ENCODE measurements around the gene SLIT3.

SLIT3 gene

DNA sequence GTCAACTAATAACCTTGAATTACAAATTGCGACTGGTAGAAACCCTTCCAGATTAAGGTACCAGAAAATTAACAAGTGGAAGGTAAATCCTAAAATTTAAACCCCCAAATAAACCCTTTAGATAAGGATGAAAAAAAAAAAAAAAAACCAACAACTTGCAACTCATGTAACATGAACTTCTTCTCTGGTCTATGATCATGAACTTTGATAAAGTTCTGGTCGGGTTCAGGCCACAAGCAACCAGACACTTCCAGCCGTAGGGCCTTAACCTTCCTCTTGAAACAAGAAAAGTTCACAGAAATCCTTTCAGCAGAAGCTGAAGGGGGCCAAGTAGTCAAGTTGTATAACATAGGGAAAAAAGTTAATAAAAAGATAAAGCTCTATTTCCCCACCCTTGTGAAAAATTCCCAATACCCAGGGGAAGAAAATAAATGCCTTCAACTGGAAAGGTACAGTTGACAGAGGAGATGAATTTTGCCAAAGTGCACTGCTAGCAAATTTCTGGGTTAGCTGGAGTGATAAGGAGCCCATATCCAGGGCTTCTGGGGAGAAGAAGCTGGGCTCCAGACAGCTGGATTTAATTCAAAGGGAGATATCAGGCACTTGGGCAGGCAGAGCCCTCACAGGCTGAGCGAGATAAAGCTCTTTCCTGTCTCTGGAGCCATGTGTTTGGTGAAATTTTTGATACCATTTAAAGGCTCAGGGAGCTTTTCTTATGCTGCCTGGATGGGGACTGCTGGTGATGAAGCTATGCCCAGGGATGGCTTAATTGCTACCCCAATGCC, 487.6 kb downstream of the SLIT3 start:
- DNase-seq = no peak

DNA sequence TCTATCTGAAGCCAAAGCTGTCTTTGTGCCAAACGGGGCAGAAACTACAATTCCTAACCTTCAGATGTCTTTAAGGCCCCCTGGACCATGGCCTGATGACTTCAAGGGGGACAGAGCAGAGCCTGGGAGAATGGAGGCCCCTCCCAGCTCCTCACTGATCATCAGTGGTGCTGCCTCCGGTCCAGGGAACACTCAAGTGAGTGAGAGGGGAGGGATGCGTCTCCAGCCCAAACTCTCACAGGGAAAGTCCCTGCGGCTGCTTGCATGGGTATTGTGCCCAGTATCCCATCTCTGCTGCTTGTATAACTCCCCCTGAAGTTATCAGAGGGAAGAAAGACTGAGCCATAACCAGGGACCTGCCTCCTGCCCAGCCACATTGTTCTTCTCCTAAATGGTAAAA, 490.3 kb downstream of the SLIT3 start:
- DNase-seq = no peak

DNA sequence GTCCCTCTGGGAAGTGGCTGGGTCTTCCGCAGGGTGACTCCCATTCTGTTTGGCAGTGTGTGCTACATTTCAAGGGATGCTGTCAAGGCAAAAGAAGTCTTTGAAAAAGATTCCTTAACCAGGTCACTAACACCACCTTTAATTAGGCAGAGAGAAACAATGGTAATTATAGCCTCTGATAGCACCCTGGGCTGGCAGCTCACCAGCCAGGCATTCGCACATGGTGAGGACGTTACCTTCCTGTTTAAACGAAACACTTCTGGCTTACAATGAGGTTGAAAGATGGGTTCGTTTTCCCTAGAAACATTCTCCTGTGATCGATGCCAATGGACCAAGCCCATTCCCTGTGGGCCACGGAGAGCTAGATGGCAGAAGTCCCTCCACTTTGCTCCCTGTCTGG, 491.7 kb downstream of the SLIT3 start:
- DNase-seq = no peak

DNA sequence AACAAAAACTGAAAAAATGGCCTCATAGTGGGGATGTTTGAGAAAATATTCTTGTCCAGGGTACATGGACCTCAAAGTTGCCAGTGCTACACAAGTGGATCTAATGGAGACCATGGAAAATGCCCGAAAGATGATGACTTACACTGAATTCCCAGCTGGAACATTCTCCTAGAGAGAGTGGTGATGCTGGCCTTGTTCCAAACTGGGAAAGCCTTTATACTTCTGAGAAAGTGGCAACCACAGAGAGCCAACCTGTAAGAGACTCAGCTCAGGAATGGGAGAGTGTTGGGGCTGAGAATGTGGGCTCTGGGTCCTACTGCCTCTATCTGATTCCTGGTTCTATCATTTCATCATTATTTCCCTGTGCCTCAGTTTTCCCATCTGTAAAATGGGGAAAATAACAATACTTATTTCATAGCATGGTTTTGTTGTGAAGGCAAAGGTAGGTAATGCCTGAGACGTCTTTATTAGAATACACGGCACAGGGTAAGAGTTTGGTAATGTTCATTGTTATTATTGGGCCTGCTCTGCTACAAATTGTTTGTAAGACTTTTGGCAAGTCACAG, 492.8 kb downstream of the SLIT3 start:
- DNase-seq = no peak

DNA sequence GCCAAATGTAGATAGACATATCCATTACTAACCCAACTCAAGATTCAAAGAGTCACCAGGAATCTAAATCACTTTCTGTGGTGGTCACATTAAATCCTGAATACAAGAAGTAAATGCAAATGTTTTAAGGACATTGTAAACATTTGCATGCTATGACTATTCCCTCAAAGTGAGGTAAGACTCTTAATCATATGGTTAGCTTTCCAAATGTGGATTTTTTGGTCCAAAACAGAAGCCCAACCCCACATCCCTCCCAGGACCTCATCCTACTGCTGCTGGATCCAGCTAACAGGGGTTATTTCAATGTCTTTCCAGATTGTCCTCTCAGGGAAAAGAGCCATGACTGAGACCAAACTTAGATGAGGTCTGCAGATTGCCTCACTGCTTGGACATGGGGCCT, 493.7 kb downstream of the SLIT3 start:
- no peak for DNase-seq

DNA sequence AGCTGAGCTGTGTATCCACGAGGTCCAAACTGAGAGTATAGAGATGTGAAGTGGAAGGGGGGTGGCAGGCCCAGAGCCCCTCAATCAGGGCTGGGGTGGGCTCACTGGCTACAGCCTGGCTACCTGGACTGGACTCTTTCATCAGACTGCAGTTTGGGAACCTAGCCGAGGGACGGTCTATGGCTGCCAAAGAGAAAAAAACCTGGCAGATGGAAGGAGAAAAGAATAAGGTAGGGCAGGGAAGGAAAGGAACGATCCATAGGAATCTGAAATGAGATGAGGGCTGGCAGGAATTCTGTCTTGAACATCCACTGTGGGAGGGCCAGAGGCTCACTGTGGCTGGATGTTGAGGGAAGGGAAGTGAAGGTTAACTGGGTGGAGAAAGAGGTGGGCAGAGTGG, 497.4 kb downstream of the SLIT3 start:
- DNase-seq = no peak

DNA sequence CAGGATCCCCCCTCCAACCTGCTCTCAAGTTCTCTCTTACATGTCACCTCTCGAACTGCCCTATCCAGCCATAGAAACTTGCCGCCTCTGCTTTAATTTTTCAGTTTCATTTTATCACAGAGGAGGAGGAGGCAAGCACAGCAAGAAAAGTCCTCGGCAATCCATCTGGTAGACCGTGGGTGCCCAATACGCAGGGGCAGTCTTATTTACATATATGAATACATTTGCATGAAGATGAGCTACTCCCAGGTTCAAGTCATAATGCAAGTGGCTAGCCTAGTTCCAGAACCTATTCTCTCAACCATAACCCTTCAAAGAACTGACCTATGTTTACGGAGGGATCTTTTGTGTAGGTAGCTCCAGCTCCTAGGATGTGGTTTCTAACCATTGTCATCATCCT, 498.6 kb downstream of the SLIT3 start:
- no peak for DNase-seq

DNA sequence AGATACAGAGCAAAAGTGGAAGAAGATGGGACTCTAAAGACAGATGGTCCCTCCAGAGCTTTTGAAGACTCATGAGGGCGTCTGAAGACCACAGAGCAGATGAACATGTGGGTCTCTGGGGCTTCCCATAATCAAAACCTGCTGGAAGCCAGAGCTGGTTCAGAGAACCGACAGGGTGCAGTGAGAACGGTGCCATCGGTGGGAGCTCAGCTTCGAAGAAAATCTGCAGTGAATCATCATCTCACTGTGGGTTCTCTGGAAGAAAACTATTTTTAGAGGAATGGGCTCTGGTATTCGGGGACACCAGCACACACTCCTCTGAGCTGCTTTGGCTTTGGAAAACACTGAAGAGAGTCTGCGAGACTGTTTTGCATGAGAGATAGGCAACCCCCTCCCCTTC, 499.4 kb downstream of the SLIT3 start:
- no peak for DNase-seq

DNA sequence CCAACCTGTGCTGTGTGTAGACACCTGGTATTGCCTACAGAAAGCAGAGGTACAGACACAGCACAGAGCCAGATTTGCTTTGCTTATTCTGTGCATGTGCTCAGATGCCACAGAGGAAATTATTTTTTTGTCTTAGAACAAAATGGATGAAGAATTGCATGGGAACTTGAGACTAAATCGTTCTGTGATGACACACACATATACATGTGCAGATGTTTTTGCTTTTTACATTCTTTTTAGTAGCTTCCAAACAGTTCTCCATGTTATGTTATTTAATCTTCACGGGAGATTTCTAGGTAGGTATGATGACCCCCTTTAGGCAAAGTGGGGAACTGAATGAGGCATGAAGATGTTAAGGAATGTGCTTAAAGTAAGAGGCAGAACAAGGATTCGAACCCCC, 500.2 kb downstream of the SLIT3 start:
- DNase-seq = no peak

DNA sequence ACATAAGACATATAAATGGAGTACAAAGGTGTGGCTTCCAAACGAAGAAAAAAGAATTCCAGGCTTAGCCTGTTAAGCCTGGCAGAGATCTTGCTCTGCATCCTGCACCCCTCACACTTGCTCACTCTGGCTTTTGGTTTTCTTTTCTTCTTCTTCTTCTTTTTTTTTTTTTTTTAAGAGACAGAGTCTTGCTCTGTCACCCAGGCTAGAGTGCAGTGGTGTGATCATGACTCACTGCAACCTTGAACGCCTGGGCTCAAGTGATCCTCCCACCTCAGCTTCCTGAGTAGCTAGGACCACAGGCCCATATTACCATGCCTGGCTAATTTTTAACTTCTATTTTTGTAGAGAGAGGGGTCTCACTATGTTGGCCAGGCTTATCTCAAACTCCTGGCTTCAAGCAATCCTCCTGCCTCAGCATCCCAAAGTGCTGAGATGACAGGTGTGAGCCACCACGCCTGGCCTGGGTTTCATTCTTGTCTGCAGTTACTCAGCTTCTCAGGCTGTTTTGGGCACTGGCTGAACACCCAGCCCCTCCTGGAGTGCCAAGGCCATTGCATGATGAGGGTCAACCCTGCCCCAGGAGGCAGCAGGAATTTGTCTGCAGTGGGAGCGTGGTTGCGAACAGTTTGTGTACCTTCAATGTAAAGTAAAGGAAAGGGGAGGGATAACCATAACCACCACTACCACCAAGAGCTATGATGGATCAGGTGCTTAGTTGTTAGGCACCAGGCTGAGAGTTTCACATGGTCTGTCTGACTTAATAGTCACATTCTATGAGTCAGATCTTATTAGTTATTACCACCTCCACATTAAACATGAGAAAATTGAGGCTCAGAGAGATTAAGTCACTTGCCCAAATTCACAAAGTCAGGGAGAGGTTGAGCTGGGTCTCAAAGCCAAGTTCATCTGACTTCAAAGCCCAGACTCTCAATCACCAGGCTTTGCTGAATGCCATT, 502.6 kb downstream of the SLIT3 start:
- DNase-seq = no peak

DNA sequence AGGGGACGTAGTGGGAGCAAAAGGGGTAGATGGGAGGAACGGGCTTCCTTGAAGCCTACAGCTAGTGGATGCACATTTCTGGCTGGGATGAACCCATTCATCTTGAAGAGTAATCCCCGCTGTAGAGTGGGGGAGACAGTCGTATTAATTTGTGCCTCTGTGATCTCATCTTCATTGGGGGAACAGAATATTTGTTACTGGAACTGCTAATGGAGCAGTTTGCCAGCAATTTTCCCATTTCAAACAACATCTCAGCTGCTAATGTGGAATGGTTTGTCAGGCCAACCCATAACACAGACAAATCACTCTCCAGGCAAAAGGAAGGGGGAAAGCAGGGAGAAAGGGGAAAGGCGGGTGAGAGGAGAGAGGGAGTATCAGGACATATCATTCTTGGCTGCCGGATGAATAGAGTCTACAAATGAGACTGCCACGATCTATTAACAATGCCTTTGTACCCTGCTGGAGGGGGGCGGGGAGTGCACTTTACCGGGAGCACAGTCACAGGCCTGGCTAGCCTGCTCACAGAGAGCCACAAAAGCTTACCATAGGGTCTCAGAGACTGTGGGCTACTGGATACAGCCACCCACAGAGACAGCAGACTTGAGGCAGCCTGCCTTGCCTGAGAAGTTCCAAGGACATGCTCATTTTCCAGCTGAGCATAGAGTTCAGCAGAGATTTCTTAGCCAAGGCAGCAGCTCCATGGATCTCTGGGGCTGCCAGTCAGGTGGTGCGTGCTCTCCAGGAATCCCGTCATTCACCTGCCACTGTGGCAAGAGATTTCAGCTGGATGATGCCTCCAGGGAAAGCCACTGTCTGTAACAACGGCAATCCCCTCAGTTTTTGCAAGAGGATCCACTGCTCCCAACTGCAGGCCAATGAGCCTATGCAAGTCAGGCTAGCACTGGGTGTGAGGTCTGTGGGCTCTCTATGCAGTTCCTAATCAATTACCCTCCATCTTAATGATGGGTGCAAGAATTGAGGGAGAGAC, 504.1 kb downstream of the SLIT3 start:
- DNase-seq = no peak

DNA sequence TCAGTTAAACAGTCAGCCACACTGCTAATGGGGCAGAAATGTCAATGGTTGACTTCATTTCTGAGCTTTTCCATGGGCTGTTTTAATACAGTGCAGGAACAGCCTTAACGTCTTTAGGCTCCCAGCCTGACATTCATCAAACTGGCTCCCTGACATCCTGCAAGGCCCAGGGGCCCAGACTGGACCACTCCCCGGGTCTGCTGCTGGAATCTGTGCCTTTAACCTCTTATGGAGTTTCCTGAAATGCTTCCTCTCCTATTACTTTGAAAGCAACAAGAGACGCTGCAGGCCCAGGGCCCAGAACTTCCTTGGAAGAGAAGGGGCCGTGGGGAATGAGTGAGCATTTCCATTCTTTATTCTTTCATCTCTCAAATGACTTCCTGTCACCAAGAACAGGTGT, 504.9 kb downstream of the SLIT3 start:
- no peak for DNase-seq

DNA sequence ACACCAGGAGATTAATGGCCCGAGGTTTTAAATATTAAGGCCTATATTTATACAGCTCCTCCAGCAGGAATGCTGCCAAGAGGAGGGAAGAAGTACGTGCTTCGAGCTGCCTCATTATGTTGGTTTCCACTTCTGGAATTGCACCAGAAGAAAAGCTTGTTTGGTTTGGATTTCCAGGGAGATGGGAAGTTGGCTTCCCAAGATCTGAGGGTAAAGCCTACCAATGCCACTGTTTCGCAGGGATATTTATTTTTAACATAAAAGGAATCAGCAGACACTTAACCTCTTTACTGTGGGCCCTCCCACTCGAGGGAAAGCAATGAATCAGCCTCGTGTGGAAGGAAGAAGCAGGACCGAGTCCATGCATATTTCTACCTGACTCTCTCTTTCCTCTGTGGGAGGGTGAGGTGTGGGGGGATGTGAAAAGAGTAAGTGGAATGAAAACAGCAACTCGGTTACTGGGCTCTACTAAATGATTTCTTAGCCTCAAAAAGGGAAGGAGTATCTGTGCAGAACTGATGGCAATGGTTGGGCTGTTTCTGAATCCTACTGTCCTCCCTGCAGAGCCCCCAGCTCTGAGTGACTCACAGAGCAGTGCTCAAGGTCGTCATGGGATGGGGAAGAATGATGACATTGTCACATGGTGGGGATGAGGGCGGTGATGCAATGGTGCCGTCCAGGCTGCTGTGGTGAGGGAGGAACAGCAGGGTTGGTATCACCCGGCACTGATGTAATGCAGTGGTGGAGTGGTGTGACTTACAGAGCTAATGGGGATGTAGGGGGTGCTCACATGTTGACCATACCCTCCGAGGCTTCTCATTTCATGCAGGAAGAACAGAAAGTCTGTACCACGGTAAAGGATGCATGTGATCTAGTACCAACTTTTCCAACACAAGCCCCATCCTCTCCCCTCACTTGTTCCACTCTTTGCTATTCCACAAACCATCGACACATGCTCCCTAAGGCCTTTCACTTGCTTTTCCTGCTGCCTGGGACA, 506.8 kb downstream of the SLIT3 start:
- DNase-seq = no peak

DNA sequence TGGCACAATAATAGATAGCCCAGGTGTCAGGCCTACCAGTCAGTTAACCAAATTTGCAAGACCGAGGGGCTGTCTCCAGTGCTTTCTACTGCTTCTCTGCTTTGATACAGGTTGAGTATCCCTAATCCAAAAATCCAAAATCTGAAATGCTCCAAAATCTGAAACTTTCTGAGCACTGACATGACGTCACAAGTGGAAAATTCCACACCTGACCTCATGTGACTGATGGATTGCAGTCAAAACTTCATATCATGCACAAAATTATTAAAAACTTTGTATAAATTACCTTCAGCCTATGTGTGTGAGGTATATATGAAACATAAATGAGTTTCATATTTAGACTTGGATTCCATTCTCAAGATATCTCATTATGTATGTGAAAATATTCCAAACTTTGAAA, 508.3 kb downstream of the SLIT3 start:
- DNase-seq = no peak

DNA sequence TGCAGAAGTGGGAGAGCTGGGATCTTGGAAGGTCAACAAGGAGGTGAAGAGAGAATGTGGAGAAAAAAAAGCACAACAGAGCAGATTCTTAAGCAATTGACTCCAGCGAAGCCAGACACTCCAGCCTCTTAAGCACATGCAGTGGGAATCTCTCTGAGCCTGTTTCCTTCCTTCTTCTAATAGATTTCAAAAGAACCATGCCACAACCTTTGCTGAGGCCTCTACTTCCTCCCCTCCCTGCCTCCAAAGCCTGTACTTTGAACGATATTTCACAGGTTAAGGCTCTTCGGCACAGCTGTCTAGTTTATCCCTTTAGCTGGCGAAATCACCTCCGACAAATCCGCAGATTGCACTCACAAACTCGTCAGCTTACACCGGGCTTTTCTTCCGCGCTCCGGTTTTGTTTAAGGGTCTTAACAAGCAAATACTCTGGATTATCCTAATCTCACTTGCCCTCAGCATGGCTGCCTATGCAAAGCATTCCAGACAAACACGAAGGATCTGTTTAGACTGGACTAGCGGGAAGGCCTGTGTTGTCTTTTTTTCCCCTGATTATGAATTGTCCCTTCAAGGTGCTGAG, 510.2 kb downstream of the SLIT3 start:
- DNase-seq = no peak

DNA sequence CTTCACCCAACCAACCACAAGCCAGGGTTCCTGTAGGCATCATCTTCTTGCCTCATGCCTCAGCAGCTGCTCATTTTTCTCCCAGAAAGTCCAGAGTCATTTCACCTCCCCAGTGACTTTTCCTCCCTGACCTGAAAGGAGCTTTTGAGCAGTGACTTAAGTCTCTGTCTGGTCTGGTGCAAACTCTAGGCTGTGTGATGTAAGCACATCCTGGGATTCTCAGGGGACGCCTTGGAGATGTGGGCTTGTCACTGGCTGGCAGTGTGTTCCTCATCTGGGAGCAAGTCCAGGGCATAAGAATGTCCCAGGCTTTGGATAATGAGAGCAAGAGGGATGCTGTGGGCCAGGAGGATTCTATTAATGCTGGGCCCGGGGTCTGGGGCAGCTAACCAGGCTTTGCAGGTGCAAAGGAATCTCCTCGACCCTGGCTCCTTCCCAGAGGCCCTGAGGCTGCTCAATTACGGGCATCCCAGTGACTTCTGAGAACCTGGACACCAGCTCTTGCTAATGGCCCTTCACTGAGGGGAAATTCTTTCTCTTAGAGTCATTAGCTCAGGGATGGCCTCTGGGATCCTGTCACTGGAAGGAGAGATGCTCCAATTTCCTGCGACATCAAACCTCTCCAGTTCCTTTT, 510.8 kb downstream of the SLIT3 start:
- DNase-seq = no peak

DNA sequence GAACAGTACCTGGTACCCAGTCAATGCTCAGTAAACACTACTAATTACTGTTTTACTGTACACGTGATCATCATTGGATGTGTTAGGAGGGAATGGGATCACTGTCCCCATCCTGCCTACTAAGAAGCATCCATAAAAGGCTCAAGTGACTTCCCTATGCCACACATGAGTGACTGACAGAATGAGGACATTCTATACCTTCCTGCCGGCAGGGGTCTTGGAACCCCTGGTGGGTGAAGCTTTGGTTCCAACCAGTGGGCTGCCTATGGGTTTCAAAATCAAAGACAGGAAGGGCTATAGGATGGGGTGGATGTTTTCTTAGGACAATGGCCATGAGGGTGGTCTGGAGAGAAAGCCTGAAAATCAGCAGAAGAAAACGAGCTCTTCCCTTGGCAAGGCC, 512.2 kb downstream of the SLIT3 start:
- DNase-seq = no peak

DNA sequence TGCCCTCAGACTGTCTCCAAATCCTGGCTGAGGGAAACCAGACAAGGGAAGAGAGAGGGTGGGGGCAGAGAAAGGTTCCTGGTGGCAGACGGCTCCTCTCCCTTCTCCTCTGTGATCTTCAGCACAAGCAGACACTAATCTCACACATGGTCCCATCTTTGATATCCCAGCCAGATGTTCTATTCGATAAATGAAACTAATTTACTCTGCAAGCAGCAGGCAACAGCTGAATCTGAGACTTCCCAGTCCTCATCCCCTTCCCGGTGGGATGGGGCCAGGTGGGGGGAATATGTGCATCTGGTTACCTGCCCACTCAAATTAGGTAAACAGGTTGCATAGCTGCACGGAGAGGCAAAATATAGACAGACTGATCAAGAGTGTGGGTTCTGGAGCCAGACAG, 512.8 kb downstream of the SLIT3 start:
- DNase-seq = no peak

DNA sequence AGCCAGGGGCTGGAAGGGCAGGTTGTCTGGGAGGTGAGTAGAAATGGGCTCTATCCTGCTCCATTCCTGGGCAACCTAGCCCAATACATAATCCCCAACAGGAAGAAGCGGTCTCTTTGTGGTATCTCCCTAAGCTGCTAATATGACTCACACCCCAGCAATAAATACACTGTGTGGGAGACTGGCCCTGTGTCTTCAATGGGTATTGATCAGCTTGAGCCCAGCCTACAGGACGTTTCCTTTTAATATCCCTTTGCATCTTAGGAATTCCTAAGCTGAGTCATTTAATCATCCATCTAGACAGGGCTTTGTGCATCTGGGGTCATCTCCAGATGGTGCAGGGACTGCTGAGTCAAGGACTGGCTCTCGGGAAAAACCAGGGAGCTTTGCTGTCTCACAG, 514.8 kb downstream of the SLIT3 start:
- DNase-seq = no peak

DNA sequence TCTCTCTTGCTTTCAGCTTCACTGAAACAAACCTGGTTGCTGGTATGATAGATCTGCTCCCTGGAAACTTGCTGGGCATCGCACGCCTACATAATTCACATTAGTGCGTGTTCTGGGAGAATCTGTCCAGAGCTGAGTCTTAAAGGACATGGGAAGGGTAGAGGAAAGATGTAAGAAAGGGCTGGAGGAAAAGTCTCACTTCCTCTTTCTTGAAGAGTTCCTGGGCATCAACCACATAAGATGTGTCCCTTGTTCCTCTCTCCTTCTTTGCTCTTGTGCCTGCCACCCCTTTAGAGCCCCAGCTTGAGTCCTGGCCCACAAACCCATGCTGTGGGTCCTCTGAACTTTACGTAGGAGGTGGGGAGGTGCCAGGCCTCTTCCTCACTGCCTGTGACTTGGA, 516.5 kb downstream of the SLIT3 start:
- no peak for DNase-seq

All from NCI-H1436 treated with DMSO at 0.1 percent for 48 hours (cell line).